Activated CD4-positive, alpha-beta T cell treated with anti-CD3 and anti-CD28 coated beads, Interleukin-2, amount 50 U/mL, for 48 hours (primary cell): ENCODE measurements around the gene THBS1.

Source experiments
- DNase-seq, 2 experiments: peaks; one replicate each; pipeline ENCODE4 v3.0.0-alpha.2; 2020

The THBS1 gene

DNA sequence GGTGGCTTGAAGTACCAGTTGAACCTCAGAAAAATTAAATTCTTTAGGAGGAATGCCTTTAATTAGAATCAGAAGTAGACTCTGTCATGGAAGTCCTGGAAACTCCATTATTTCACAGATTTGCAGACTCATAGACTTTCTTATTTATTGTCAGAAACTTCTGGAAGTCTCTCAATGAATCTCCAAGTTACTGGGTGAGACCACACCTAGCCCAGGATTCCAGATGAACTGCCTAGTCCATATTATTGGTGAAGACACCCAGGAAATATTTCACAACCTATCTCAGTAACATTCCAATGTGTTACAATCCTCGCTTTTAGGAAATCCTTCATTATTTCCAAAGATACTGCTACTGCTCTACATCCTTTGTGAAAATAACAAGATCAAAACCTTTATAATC lies 6.5 kb upstream of the THBS1 start:
- no peak for DNase-seq

DNA sequence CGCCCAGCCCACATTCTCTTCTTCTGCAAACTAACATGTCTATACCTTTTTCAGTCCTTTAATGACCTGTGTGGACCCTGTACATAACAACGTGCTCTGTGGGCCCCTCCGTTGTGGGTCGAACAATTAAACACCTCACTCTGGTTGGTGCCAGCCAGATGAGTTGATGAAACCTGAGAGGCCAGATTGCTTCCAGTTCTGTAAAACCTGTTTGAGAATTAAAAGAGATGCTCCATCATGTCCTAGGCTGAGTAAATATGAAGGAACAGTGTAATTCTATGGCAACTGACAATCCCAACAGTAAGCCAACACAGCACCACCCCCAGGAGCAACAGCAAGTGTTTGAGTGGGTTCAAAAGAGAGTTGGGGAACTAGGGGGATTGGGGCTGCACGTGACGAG lies 5.7 kb upstream of the THBS1 start:
- no peak for DNase-seq

DNA sequence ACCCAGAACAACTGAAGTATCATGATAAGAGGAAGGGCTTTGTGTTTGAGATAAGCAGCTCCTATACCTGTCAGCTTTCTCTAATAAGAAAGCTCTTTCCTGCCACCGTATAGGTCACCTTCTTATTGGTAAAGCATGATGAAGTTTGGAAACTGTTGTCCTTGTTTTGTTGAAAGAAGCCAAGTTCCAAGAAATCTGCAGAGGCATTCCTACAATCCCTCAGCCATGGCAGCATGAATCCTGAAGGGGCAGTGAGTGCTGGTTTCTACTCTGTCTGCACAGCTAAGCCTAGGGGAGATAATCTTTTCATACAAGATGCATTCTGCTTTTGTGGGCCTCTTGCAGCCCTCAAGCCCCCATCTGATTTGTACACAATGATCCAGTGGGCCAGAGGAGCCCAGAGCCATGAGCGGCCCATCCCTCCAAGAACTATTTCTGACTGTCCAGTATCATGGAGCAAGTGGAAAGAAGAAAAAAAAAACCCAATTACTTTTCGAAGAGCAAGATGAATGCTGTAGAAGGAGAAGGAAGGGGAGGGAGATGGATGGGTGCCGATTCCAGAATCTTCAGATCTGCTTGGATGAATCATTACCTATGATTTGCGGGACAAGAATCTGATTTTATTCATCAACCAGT lies 1.9 kb upstream of the THBS1 start:
- no peak for DNase-seq

DNA sequence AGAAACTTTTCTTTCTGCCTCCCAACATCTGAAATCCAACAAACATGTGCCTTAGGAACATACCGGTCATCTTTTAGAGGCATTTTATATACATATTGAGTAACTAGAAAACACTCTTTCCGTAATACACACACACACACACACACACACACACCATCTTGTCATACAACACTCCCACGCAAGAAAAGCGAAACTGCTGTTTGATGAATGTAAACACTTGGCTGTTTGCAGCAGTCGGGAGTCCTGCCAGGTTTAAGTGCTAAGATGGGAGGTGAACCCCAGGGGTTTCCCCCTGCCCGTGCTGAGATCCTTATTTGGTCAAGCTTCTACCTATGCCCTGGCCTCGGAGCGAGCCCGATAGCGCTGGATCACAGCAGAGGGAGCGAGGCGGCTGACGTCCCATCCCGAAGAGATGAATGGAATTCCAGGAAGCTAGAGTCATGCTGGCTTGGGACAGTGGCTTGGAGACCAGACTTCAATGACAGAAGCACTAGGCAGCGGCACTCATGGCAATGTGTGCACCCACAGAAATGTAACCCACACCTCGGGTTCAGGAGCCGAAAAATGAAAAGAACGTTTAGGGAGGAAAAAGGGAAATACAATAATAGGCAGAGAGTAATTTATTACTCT lies 1.3 kb upstream of the THBS1 start:
- no peak for DNase-seq

DNA sequence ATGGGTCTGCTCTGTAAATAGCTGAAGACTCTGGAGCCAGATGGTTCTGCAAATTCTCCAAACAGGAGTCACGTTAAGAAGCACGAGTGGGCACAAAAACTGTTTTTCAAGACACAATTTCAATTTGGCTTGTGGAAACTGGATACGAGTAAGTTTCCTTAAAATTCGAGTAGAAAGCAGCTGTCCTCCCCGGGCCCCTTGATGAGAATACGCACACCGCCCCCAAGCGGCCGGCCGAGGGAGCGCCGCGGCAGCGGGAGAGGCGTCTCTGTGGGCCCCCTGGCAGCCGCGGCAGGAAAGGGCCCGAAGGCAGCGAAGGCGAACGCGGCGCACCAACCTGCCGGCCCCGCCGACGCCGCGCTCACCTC lies 778 bp upstream of the THBS1 start:
- peak; percentile 92 for DNase-seq

DNA sequence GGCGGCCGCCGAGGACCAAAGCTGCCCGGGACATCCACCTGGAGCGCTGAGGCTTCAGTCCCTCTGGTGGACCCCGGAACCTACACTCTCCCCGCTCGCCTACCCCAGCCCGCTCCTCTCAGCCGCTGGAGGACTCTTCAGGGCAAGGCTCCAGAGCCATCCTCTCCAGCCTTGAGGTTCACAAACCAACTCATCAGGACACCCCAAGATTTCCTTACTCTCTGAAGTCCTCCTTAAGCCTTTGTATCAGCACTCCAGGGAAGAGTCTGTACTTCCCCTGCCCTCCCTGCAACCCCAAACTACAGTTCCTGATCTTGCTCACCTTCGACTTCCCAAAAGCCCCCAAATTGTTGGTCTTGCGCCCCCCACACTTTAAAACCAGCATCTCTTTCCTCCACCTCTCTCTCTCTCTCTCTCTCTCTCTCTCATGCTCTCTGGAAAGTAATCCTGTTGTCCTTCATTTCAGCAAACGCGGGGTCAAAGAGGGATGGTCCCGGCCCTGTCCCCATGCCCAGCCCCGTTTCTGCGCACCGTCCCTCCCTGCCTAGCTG lies 438 bp downstream of the THBS1 start:
- DNase-seq = no peak

DNA sequence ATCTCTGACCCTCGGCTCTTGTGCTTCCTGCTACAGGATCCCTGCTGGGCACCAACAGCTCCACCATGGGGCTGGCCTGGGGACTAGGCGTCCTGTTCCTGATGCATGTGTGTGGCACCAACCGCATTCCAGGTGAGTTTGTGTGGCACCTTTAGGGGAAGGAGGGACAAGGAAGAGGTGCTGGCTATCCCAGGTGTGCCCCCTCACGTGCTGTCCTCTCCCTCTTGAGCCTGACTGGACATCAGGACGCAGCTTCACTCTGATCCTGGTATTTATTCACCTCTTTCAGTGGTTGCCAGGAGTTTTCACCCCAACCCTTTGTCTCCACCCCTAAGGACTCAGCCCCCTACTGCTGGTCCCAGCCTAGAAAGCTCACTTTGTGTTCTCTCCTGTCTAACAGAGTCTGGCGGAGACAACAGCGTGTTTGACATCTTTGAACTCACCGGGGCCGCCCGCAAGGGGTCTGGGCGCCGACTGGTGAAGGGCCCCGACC lies 960 bp downstream of the THBS1 start:
- DNase-seq = no peak

DNA sequence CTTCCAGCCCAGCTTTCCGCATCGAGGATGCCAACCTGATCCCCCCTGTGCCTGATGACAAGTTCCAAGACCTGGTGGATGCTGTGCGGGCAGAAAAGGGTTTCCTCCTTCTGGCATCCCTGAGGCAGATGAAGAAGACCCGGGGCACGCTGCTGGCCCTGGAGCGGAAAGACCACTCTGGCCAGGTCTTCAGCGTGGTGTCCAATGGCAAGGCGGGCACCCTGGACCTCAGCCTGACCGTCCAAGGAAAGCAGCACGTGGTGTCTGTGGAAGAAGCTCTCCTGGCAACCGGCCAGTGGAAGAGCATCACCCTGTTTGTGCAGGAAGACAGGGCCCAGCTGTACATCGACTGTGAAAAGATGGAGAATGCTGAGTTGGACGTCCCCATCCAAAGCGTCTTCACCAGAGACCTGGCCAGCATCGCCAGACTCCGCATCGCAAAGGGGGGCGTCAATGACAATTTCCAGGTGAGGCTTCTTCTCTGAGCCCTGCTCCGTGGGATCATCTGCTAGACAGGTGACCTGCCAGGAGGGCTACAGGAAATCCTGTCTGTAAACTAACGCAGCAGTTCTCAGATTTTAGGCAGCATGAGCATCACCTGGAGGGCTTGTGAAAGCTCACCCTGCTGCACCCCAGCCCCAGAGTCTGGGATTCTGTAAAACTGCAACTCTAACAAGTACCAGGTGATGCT lies 1.6 kb downstream of the THBS1 start:
- no peak for DNase-seq

DNA sequence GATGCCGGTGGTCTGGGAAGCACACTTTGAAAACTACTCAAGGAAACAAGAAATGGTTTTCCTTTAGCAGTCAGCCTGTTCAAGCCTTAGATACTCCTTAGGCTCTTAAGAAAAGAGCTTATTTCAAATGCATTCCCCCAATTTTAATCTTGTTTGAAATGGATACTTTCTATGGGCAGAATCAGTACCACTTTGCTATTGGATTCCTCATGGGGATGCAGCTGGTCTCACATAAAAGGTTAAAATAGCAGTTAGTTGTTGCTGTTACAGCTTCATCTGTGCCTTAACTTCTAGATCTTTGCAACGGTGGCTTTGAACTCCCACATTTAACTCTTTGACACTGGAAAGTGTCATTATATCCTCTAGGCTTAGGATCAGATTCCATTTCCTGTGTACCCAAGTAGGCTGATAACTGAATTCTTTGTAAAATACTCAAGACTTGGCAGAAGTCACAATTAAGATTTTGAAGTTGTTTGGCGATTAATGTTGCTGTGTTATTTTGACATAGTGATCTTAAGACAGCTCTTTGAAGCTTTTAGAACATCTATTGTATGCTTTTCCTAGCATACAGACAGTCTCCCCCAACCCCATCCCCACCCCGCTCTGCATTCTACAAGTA lies 2.2 kb downstream of the THBS1 start:
- DNase-seq = no peak

DNA sequence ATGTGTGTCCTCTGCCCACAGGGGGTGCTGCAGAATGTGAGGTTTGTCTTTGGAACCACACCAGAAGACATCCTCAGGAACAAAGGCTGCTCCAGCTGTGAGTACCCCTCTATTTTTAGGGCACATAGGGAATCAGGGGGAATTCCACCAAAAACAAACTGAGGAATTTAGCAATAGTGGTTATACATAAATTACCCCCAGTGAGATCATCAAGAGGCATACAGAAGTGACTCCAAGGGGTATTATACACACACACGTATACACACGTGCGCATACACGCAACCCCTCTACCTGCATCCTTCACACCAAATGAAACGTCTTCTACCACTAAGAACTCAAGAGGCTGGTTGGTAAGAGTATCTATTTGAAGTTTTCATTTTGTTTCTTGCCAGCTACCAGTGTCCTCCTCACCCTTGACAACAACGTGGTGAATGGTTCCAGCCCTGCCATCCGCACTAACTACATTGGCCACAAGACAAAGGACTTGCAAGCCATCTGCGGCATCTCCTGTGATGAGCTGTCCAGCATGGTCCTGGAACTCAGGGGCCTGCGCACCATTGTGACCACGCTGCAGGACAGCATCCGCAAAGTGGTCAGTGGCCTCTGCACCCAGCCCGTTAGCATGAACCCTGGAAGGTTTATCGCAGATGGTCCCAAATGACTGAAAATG lies 2.9 kb downstream of the THBS1 start:
- DNase-seq = peak; percentile 41 to 50

DNA sequence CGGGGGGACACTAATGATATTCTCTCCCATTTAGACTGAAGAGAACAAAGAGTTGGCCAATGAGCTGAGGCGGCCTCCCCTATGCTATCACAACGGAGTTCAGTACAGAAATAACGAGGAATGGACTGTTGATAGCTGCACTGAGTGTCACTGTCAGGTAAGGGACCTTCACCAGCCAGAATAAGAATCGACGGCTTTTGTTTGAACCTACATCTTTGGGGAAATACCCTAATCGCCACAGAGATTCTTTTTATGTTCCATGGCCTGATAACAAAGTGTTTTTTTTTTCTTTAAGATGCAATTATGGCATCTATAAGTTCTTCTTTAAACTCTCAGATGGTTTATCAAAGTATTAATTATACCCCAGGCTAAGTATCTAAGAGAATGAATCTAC lies 3.4 kb downstream of the THBS1 start:
- DNase-seq = no peak

DNA sequence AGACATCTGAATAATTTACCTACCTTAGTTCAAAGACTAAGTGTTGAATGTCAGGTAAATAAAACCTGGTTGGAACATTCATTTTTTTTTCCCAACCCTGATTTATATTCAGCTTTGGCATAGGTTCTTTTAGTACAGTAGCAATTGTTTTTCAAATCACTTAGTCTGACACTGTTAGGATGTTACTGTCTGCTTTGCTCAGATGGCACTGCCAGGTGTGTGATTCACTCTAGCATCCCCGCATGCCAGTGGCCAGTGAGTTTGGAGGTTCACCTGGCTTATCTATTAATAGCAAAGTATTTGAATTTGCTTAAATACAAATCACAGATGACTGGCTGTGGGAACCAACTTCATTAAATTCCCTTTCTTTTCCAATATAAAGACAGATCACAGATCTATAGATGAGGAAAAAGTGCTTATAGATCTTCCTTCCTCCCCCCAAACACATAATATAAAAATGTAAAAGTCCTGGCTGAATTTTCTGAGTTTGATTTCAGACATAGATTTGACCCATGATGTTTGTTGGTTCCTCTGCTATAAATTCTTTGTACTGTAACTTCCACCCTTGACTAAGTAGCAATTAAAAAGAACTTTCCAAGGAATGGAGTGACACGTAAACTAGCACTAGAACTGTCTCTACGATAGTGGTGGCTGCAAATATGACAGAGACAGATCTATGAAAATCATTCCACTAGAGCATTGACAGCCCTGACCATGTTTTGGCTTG lies 3.9 kb downstream of the THBS1 start:
- DNase-seq = no peak

DNA sequence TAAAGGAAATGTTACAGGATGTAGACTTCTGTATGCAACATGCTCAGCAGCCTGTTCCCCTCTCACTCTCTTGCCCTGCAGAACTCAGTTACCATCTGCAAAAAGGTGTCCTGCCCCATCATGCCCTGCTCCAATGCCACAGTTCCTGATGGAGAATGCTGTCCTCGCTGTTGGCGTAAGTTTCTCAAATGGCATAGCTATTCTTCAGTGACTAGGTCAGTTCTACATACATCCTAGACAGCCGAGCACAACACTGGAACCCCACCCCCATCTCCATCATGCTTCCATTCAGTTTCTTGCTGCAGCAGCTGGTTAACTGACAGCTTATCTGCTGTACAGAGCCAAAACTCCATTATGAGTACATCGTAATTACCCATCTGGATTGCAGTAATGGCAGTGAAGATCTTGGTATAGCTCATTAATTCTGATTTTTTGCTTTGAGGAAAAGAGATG lies 4.5 kb downstream of the THBS1 start:
- DNase-seq = no peak

DNA sequence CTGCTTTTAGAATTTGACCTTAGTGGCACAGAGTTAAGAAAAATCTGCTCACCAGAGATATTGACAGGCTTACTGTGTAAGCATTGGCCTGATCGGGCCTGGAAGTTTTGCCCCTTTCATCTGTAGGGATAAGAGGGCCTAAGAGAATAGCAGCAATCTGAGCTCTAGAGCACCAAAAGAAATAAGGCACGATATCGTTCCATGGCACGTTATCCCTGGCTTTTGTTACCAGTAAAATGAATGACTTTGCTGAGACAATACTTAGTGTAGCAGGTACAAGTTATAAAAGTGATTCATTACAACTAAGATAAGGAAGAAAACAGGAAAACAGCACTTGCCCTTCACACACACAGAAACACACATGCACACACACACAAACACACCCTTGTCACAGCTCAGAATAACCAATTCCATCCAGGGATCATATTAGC lies 5.0 kb downstream of the THBS1 start:
- no peak for DNase-seq

DNA sequence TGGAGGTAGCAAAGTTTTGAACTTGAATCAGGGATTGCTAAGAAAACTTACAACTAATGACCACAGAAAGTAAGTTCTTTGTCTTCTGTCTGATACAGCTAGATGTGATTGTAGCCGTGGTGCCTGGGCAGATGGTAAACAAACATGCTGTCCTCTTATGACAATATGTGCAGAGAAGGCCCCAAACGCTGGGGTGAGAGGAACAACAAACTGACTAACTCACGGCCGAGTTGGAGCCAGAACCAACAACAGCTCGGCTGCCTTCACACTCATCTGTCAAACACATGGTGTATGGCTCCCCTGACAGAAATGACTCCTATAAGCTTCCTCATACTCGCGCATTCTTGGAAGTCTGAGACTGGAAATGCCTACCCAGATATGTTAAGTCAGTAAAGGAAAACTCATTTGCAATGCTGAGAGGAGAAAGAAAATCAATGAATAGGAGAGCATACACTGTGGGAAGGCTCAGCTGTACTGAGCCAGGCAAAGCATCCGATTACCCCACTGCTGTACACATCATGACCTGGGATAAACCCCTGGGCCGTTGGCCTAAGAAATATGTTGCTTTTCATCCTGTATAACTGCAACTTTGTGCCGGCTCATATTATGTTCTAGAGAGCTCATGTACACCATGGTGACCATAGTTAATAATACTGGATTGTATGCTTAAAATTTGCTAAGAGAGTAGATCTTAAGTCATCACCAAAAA lies 5.7 kb downstream of the THBS1 start:
- DNase-seq = no peak

DNA sequence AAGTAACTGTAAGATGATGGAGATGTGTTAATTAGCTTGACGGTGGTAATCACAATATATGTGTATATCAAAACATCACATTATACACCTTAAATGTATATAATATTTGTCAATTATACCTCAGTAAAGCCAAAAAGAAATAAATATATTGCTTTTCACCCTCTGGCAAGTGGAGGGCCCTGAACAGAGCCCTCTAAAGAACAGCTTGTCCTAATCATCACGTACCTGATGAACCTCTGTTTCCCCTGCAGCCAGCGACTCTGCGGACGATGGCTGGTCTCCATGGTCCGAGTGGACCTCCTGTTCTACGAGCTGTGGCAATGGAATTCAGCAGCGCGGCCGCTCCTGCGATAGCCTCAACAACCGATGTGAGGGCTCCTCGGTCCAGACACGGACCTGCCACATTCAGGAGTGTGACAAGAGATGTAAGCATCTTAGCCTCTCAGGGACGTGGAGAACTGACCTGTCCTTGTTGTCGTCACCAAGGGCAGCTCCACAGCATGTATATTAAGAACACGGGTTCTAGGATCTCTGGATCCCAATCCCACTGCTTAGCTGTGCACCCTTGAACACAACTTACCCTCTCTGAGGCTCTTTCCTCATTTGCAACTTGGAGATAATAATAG lies 6.3 kb downstream of the THBS1 start:
- no peak for DNase-seq

DNA sequence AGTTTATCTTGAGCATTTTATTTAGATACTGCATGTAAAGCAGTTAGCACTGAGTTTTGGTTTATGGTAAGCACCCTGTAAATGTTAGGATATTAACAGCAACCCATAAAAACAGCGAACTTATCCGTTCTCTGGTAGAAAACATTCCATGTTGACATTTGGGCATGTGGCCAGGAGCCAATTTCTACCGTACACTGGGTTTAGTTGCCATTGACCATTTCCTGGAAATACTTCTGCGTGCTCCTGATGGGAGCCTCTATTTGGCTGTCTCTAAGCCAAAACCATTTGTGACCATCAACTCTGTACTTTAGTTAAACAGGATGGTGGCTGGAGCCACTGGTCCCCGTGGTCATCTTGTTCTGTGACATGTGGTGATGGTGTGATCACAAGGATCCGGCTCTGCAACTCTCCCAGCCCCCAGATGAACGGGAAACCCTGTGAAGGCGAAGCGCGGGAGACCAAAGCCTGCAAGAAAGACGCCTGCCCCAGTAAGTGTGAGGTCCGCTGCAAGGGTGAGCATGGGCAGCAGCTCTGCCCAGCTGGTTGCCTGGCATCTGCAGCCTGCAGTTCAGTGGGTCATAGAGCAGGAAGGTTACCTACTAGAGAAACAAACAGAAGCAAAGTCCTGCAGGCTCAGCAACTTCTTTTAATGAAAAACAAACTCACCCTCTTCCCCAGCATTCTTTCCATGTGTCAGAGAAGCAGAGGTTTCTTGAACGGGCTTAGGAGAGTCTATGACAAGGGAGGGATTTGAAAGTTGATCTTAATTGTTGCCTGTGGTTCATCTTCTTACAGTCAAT lies 7.1 kb downstream of the THBS1 start:
- DNase-seq = no peak

DNA sequence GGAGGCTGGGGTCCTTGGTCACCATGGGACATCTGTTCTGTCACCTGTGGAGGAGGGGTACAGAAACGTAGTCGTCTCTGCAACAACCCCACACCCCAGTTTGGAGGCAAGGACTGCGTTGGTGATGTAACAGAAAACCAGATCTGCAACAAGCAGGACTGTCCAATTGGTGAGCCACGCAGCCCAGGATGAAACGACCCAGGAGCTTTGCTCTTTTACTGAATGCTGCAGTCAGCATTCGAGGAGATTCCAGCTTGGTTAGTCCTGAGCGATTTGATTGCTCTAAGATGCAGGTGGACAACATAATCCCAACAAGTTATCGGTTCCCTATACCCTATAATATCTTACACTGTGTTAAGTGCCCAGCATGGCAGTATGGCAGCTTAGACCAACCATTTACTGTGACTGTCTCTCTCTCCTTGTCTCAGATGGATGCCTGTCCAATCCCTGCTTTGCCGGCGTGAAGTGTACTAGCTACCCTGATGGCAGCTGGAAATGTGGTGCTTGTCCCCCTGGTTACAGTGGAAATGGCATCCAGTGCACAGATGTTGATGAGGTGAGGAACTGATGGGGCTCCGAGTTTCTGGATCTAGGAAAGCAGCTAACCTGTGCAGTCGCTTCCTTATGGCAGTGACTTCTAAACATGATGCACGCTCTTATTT lies 7.8 kb downstream of the THBS1 start:
- DNase-seq = no peak

DNA sequence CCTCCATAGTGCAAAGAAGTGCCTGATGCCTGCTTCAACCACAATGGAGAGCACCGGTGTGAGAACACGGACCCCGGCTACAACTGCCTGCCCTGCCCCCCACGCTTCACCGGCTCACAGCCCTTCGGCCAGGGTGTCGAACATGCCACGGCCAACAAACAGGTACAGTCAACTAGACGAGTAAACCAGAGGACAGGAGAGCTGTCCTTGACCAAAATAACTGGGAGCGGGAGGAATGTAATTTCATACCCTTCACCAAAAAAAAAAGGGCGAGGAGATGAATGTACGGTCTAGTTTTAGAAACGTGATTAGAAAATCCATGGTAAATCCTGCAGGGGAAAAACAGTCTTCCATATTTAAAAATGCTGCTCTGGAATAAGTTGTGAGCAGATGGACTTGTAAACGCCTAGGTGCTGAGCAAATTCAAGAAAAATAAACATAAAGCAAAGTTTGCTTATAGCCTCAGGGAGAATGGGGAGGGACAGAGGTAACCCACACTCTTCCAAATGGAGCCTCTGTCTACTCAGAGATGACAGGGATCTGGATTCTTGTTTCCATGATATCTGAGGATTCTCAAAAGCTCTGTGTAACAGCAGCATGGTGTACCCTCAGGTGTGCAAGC lies 8.4 kb downstream of the THBS1 start:
- no peak for DNase-seq
